ENCODE data around the gene LRP3.

The LRP3 gene

DNA sequence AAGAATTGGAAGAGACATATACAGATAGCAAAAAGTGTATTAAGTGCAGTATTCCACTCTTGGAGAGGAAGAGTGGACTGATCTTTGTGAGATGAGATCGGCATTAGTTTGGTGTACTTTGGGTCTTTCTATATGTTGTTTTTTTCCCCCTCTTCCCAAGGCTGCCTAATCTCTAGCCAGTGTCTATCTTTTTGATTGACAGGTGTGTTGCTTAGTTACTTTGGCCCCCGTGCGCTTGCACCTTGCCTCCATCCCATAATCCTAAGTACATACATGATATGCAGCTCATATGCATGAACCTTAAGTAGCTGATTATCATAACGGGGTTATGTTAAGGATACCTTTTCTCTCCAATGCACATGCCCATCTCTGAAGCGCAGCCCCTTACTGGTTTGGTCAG lies 35.8 kb downstream of the LRP3 start:
- Histone ChIP-seq H3K36me3 (ENCODE audit: control insufficient read depth, insufficient read depth, low read length) (no peaks in the 10 kb centered on the region), H3K79me2 (no peaks in the 10 kb centered on the region), H3K27ac (no peak overlapping the region), H3K4me3 (ENCODE audit: low read depth, low read length) (no peak overlapping the region), H2AFZ (no peak overlapping the region), H3K9ac (no peak overlapping the region), H3K4me2 (ENCODE audit: low read length) (no peak overlapping the region), H3K9me3 (ENCODE audit: control insufficient read depth, low read length) (no peaks in the 10 kb centered on the region), H3K27me3 (ENCODE audit: control insufficient read depth, insufficient read depth, low read length) (peaks cover 7% of the 10 kb centered on the region), H3K4me1 (no peaks in the 10 kb centered on the region)
- TF ChIP-seq, protein P1, sequence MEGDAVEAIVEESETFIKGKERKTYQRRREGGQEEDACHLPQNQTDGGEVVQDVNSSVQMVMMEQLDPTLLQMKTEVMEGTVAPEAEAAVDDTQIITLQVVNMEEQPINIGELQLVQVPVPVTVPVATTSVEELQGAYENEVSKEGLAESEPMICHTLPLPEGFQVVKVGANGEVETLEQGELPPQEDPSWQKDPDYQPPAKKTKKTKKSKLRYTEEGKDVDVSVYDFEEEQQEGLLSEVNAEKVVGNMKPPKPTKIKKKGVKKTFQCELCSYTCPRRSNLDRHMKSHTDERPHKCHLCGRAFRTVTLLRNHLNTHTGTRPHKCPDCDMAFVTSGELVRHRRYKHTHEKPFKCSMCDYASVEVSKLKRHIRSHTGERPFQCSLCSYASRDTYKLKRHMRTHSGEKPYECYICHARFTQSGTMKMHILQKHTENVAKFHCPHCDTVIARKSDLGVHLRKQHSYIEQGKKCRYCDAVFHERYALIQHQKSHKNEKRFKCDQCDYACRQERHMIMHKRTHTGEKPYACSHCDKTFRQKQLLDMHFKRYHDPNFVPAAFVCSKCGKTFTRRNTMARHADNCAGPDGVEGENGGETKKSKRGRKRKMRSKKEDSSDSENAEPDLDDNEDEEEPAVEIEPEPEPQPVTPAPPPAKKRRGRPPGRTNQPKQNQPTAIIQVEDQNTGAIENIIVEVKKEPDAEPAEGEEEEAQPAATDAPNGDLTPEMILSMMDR (IDR thresholded peaks at IDR 0.05) = no peak

DNA sequence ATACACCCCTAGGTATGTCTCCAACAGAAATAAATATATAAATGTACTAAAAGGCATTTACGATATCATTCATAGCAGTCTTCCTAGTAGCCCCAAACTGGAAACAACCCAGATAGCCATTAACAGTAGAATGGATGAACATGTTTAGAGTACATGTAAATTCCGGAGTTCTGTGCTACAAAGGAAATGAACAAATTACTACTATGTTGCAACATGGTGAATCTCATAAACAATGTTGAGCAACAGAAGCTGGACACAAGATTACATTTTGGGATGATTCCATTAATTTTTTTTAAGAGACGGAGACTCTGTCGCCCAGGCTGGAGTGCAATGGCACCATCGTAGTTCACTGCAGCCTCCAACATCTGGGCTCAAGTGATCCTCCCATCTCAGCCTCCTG lies 37.4 kb downstream of the LRP3 start:
- TF ChIP-seq, protein P1 (IDR thresholded peaks at IDR 0.05) = no peak
- no peaks in the 10 kb centered on the region for H3K4me1 ChIP-seq

DNA sequence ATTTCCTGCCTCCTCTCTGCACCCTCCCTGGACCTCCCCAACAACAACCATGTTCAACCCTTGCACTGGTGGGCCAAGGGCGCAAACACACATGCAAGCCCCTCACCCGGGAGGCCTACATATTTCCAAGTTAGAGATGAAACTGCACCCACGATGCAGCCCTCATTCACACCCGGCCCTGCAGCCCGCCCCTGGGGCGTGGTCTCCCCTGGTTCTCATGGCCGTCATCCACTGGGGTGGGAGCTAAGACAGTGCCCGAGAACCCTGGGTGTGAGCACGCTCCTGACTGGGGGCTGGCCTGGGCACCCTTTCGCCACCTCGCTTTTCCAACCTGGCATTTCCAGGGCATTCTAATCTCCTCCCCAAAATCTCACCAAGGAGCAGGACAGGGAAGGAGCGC lies 38.5 kb downstream of the LRP3 start:
- Histone ChIP-seq H3K4me1 (no peaks in the 10 kb centered on the region), H3K27ac (no peak overlapping the region), H3K9me3 (ENCODE audit: control insufficient read depth, low read length) (no peaks in the 10 kb centered on the region), H3K36me3 (ENCODE audit: control insufficient read depth, insufficient read depth, low read length) (no peaks in the 10 kb centered on the region), H3K27me3 (ENCODE audit: control insufficient read depth, insufficient read depth, low read length) (no peaks in the 10 kb centered on the region), H3K79me2 (no peaks in the 10 kb centered on the region), H3K4me2 (ENCODE audit: low read length) (no peak overlapping the region), H3K4me3 (ENCODE audit: low read depth, low read length) (no peak overlapping the region), H3K9ac (no peak overlapping the region), H2AFZ (no peak overlapping the region)
- TF ChIP-seq, protein P1 (IDR thresholded peaks at IDR 0.05) = no peak

More for the DNA sequence above, 37.4 kb downstream of the LRP3 start:
- Histone ChIP-seq H3K4me2 (ENCODE audit: low read length) (no peak overlapping the region), H2AFZ (no peak overlapping the region), H3K9ac (no peak overlapping the region), H3K36me3 (ENCODE audit: control insufficient read depth, insufficient read depth, low read length) (no peaks in the 10 kb centered on the region), H3K27me3 (ENCODE audit: control insufficient read depth, insufficient read depth, low read length) (peaks cover under 1% of the 10 kb centered on the region), H3K4me3 (ENCODE audit: low read depth, low read length) (no peak overlapping the region), H3K9me3 (ENCODE audit: control insufficient read depth, low read length) (no peaks in the 10 kb centered on the region), H3K79me2 (no peaks in the 10 kb centered on the region), H3K27ac (no peak overlapping the region)

DNA sequence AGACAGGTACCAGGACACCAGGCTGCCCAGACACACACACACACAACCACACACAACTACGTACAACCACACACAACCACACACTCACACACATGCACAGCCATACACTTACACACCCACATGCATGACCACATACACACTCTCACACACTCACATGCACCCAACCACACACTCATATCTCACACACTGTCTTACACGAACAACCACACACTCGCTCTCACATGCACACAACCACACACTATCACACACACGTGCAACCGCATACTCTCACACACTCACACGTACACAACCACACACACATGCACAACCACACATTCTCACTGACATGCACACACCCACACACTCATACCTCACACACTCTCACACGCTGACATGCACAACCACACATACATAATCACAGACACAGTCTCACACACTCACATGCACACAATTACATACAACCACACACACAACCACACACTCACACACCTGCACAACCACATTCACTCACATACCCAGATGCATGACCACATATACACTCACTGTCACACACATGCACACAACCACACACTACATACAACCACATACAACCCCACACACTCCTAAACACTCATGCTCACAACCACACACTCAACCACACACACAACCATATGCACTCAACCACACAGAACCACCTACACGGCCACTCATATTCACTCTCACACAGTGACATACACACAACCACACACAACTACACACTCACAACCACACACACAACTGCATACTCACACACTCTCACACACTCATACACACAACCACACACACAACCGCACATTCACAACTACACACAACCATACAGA lies 39.1 kb downstream of the LRP3 start:
- Histone ChIP-seq H3K9ac (no peak overlapping the region), H3K4me1 (no peaks in the 10 kb centered on the region), H3K9me3 (ENCODE audit: control insufficient read depth, low read length) (no peaks in the 10 kb centered on the region), H3K27me3 (ENCODE audit: control insufficient read depth, insufficient read depth, low read length) (no peaks in the 10 kb centered on the region), H3K27ac (no peak overlapping the region), H3K4me2 (ENCODE audit: low read length) (no peak overlapping the region), H3K79me2 (no peaks in the 10 kb centered on the region), H3K36me3 (ENCODE audit: control insufficient read depth, insufficient read depth, low read length) (no peaks in the 10 kb centered on the region), H3K4me3 (ENCODE audit: low read depth, low read length) (no peak overlapping the region), H2AFZ (no peak overlapping the region)
- TF ChIP-seq, protein P1 (IDR thresholded peaks at IDR 0.05) = no peak

DNA sequence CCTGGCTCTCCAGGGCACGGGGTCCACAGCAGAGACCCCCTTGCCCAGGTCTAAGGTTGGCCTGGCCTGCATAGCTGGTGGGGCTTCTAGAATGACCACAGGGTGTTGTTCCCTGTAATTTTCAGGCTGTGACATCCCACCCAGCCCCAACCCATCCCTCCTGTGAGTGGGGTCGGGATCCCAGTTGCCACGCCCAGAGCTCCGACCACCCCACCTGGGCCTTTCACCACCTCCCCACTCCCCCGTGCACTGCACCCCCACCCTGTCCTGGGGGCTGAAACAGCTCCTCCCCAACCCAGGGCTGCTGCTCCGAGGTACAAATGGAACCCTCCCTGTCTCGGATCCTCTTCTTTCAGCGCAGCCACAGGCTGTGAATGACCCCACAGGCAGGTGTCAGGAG lies 40.0 kb downstream of the LRP3 start:
- H3K4me1 ChIP-seq = no peaks in the 10 kb centered on the region
- H3K9me3 ChIP-seq (ENCODE audit: control insufficient read depth, low read length) = no peaks in the 10 kb centered on the region
- H3K79me2 ChIP-seq = no peaks in the 10 kb centered on the region
- H2AFZ ChIP-seq = no peak overlapping the region
- H3K36me3 ChIP-seq (ENCODE audit: control insufficient read depth, insufficient read depth, low read length) = no peaks in the 10 kb centered on the region
- no peak overlapping the region for H3K4me3 ChIP-seq (ENCODE audit: low read depth, low read length)
- no peak overlapping the region for H3K9ac ChIP-seq
- H3K27me3 ChIP-seq (ENCODE audit: control insufficient read depth, insufficient read depth, low read length) = no peaks in the 10 kb centered on the region
- H3K27ac ChIP-seq = no peak overlapping the region
- TF ChIP-seq, protein P1 (IDR thresholded peaks at IDR 0.05) = no peak
- H3K4me2 ChIP-seq (ENCODE audit: low read length) = no peak overlapping the region
